ENCODE data around the gene GOLGA8B. TPM values are rescaled to one million over a fixed set of nuclear protein-coding genes. Genes with fewer than 3 reads are reported as not detected.

The GOLGA8B gene
- total and polyA plus RNA-seq, 2 of the 8 experiments (the other 6 are each of a cell fraction or from before 2014, with no cell fraction given), result 14.1 to 23.3 TPM

Small RNAs within 50 kb of the gene (small RNA-seq; reads per million reads assigned to genes)
- gene RF00425 (ENCODE audit: insufficient read depth), result not detected

Other genes starting within 250 kb of the GOLGA8B start
- 11.1 and 11.3 TPM in 2 replicates for gene SLC12A6, start 245.9 kb downstream of the GOLGA8B start, total RNA-seq (2021; fragmentation: NEBNext Ultra II Directional; extraction: Animal tissue kit (Norgen Biotek cat#: 25700))
- gene SLC12A6, start 245.9 kb downstream of the GOLGA8B start, polyA plus RNA-seq (2011; rRNA removed), result 8.3 and 9.2 TPM in 2 replicates
- 285 and 297 TPM in 2 replicates for gene NOP10, start 240.5 kb downstream of the GOLGA8B start, total RNA-seq (2021; fragmentation: NEBNext Ultra II Directional; extraction: Animal tissue kit (Norgen Biotek cat#: 25700))
- gene NOP10, start 240.5 kb downstream of the GOLGA8B start, polyA plus RNA-seq (2011; rRNA removed), result 682 and 981 TPM in 2 replicates
- 0.60 and 0.61 TPM in 2 replicates for gene NUTM1, start 240.3 kb downstream of the GOLGA8B start, total RNA-seq (2021; fragmentation: NEBNext Ultra II Directional; extraction: Animal tissue kit (Norgen Biotek cat#: 25700))
- 0.39 and 0.50 TPM in 2 replicates for gene NUTM1, start 240.3 kb downstream of the GOLGA8B start, polyA plus RNA-seq (2011; rRNA removed)
- gene LPCAT4, start 216.5 kb downstream of the GOLGA8B start, total RNA-seq (2021; fragmentation: NEBNext Ultra II Directional; extraction: Animal tissue kit (Norgen Biotek cat#: 25700)), result 69.3 and 72.4 TPM in 2 replicates
- gene LPCAT4, start 216.5 kb downstream of the GOLGA8B start, polyA plus RNA-seq (2011; rRNA removed), result 109 and 152 TPM in 2 replicates
- 19.8 and 20.0 TPM in 2 replicates for gene GOLGA8A, start 145.8 kb downstream of the GOLGA8B start, total RNA-seq (2021; fragmentation: NEBNext Ultra II Directional; extraction: Animal tissue kit (Norgen Biotek cat#: 25700))
- 5.4 and 5.5 TPM in 2 replicates for gene GOLGA8A, start 145.8 kb downstream of the GOLGA8B start, polyA plus RNA-seq (2011; rRNA removed)
- gene GJD2, start 171.3 kb upstream of the GOLGA8B start, total RNA-seq (2021; fragmentation: NEBNext Ultra II Directional; extraction: Animal tissue kit (Norgen Biotek cat#: 25700)), result 0.54 and 0.78 TPM in 2 replicates
- gene GJD2, start 171.3 kb upstream of the GOLGA8B start, polyA plus RNA-seq (2011; rRNA removed), result 0.31 and 0.39 TPM in 2 replicates
- gene ACTC1, start 211.9 kb upstream of the GOLGA8B start, total RNA-seq (2021; fragmentation: NEBNext Ultra II Directional; extraction: Animal tissue kit (Norgen Biotek cat#: 25700)), result 86.2 and 90.0 TPM in 2 replicates
- 33.0 and 37.6 TPM in 2 replicates for gene ACTC1, start 211.9 kb upstream of the GOLGA8B start, polyA plus RNA-seq (2011; rRNA removed)